DOHH2 (cell line): ENCODE measurements around the gene MGRN1.

Source experiments
- EZH2phosphoT487 ChIP-seq: fragments of 200-600 bp; sonication (generic); IDR thresholded peaks from 2 replicates; pipeline ENCODE4 v1.6.1; 2017; ENCODE audit warnings: borderline replicate concordance, mild to moderate bottlenecking, antibody characterized with exemption, low read length, moderate library complexity, mixed read lengths
- TF ChIP-seq, protein P1 (sequence below): fragments of 200-600 bp; sonication (generic); IDR thresholded peaks from one replicate; pipeline ENCODE4 v1.5.1; 2014; ENCODE audit warnings: antibody characterized with exemption, mild to moderate bottlenecking, low read depth, low read length; ENCODE audit not compliant: poor library complexity, severe bottlenecking

DNA sequence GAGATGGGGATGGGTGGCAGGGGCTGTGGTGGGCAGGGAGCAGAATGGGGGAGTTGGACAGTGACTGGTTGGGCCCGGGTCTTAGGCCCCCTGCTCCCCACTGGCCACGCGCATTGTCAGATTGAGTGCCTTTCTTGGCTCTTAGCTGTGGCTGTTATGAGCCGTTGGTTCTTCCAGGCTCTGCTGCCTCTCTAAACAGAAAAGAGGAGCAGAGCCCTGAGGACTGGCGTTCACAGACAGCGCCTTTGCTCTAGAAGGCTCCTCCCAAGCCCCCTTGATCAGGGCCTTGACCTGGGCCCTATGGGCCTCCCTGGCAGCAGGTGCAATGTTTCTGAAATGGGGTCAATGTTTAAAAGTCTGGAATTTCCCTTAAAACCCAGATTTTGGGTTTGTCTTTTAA lies 54.0 kb downstream of the MGRN1 start:
- TF ChIP-seq, protein P1, sequence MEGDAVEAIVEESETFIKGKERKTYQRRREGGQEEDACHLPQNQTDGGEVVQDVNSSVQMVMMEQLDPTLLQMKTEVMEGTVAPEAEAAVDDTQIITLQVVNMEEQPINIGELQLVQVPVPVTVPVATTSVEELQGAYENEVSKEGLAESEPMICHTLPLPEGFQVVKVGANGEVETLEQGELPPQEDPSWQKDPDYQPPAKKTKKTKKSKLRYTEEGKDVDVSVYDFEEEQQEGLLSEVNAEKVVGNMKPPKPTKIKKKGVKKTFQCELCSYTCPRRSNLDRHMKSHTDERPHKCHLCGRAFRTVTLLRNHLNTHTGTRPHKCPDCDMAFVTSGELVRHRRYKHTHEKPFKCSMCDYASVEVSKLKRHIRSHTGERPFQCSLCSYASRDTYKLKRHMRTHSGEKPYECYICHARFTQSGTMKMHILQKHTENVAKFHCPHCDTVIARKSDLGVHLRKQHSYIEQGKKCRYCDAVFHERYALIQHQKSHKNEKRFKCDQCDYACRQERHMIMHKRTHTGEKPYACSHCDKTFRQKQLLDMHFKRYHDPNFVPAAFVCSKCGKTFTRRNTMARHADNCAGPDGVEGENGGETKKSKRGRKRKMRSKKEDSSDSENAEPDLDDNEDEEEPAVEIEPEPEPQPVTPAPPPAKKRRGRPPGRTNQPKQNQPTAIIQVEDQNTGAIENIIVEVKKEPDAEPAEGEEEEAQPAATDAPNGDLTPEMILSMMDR, result no peak
- TF ChIP-seq EZH2phosphoT487, result no peak
